SK-N-MC (cell line): ENCODE results near the gene MLN.
A peak's percentile ranks its signal among the peaks of the same experiment; 100 is the strongest.

Experiments
- EZH2 ChIP-seq: fragments of 200-600 bp; sonication (generic); IDR thresholded peaks from one replicate; pipeline ENCODE4 v1.6.1; 2017; ENCODE audit warnings: antibody characterized with exemption
- FOXP2 ChIP-seq: optimal IDR thresholded peaks from 2 replicates; pipeline ENCODE3; 2011; ENCODE audit warnings: mild to moderate bottlenecking, moderate library complexity; ENCODE audit not compliant: insufficient read depth; ENCODE audit errors: extremely low read length, control extremely low read depth
- POLR2AphosphoS5 ChIP-seq: IDR thresholded peaks from 2 replicates; pipeline ENCODE4 v1.6.1; 2012; ENCODE audit warnings: mild to moderate bottlenecking, low read depth, low read length, borderline replicate concordance

DNA sequence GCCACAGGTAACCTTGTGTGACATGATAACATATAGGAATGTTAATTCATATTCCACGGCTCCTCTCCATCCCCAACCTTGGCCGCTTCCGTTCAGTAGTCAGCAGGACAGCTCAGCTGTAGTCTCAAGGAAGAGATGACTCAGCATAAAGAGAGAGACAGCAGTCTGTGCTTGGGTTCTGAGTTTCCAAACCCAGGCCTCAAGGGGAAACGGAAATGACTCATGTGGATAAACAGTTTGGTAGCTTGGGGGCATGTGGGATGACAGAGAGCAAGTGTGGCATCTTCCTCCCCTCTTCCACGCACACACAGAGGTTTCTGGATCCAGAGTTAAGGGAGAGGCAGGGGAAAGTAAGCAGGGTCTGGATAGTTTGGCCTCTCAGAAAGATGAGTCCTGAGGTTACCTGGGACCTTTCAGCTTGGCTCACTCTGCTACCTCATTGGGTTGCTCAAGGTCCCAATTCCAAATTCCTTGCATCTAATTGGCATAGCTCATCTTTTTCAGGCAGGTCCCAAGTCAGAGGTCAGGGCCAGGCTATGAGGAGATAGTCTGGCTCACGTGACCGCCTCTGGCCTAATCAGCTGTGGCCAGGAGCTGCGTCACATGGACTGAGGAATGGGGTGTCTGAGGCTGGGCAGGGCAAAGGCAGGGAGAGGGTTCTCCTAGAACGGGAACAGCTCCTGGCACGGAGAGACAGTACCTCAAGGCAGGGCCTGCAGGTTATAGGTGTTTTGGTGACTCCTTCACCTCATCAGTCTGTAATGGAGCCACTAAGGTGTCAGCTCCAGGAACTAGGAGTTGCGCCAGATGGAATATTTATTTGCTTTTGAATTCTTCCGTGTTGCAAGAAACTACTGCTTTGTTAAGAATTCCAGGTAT lies 36.5 kb upstream of the MLN start:
- TF ChIP-seq EZH2 (no peak), POLR2AphosphoS5 (peak; percentile 78; the same call in 1 of the 2 replicates), FOXP2 (peak; percentile 82)
